Left ventricle myocardium inferior (tissue), 1 donor: Measurements from ENCODE around the gene KLF6. TPM values are rescaled to one million over a fixed set of nuclear protein-coding genes. Genes with fewer than 3 reads are reported as not detected.

Experiments
- DNase-seq: peaks from one replicate; pipeline ENCODE4 v3.0.0-alpha.2; 2020
- H3K27ac ChIP-seq: fragments of 200-600 bp; replicated peaks from 2 replicates; pipeline ENCODE4 v1.8.0; 2021
- H3K27me3 ChIP-seq: fragments of 200-600 bp; 2 replicates; pipeline ENCODE4 v1.8.0; 2021; ENCODE audit warnings: low read depth
- H3K36me3 ChIP-seq: fragments of 200-600 bp; 2 replicates; pipeline ENCODE4 v1.8.0; 2021
- H3K4me1 ChIP-seq: fragments of 200-600 bp; 2 replicates; pipeline ENCODE4 v1.8.0; 2021
- H3K4me3 ChIP-seq: fragments of 200-600 bp; 2 replicates; pipeline ENCODE4 v1.8.0; 2021; ENCODE audit warnings: mild to moderate bottlenecking, moderate library complexity
- H3K9me3 ChIP-seq: fragments of 200-600 bp; replicated peaks from 2 replicates; pipeline ENCODE4 v1.8.0; 2021
- CTCF ChIP-seq: fragments of 200-600 bp; IDR thresholded peaks from 2 replicates; pipeline ENCODE4 v1.8.0; 2021; ENCODE audit warnings: antibody characterized with exemption, mild to moderate bottlenecking, borderline replicate concordance
- intact Hi-C: fragments of 100-400 bp; cut with micrococcal nuclease; formaldehyde crosslinking; loops from one replicate; pipeline ENCODE4 v1.11.0; 2022
- long read RNA-seq: library from polyadenylated mRNA; unstranded; transcript quantifications from one replicate; pipeline ENCODE4 v2.0.0, GENCODE V29; 2021
- total RNA-seq: library from RNA; stranded (reverse); fragmentation: NEBNext Ultra II Directional; extraction: Animal tissue kit (Norgen Biotek cat#: 25700); gene quantifications from one replicate; pipeline ENCODE4 v1.2.1, GENCODE V29; 2021
- donor health status: DM: no; HTN: yes; CAD: no; lungs with severe emphysema.

KLF6 gene
- 43.8 TPM for total RNA-seq
- long read RNA-seq, full-length matches to known transcripts = 67 of 79 reads
- long read RNA-seq, partial matches to known transcripts = 6 of 79 reads
- long read RNA-seq, other reads (novel, unspliced or antisense) = 6 of 79 reads

GRCh38 chr10:3784510-3785250, at the start of gene KLF6:
TSS of gene KLF6 (minus strand) at chr10:3785209. CDS start at chr10:3785014, 195 bp downstream.
- intact Hi-C loops = no loop called here

GRCh38 chr10:3834404-3834803, 49.4 kb upstream of the KLF6 start:
- H3K9me3 ChIP-seq = no peaks in the 10 kb centered on the region
- H3K27ac ChIP-seq = no peak overlapping the region
- H3K27me3 ChIP-seq = no peaks in the 10 kb centered on the region
- H3K4me3 ChIP-seq = no peak overlapping the region
- no peak for DNase-seq
- no peaks in the 10 kb centered on the region for H3K36me3 ChIP-seq
- intact Hi-C loops = no loop called here
- H3K4me1 ChIP-seq = peaks cover 40% of the 10 kb centered on the region
- TF ChIP-seq CTCF = no peak

More at GRCh38 chr10:3784510-3785250, at the start of gene KLF6:
- Histone ChIP-seq H3K9me3 (peaks cover 12% of the 10 kb centered on the region), H3K27me3 (no peaks in the 10 kb centered on the region), H3K36me3 (peaks cover 23% of the 10 kb centered on the region), H3K4me1 (peaks cover 65% of the 10 kb centered on the region), H3K27ac (peak within 1 kb of the TSS; percentile 99), H3K4me3 (peak within 1 kb of the TSS; percentile 87)
- TF ChIP-seq CTCF = peak; percentile 8
- DNase-seq = peak; percentile 63

- no peaks in the 10 kb centered on the region for H3K9me3 ChIP-seq
- no peaks in the 10 kb centered on the region for H3K36me3 ChIP-seq
- intact Hi-C loops = no loop called here
- H3K4me3 ChIP-seq = no peak overlapping the region
- DNase-seq = no peak
- no peaks in the 10 kb centered on the region for H3K27me3 ChIP-seq
- TF ChIP-seq CTCF = no peak
- peaks cover 45% of the 10 kb centered on the region for H3K4me1 ChIP-seq
- H3K27ac ChIP-seq = no peak overlapping the region
Observed at GRCh38 chr10:3833046-3833445, 48.0 kb upstream of the KLF6 start.

GRCh38 chr10:3832022-3832786, 47.2 kb upstream of the KLF6 start:
- intact Hi-C loops = no loop called here
- Histone ChIP-seq H3K9me3 (no peaks in the 10 kb centered on the region), H3K36me3 (no peaks in the 10 kb centered on the region), H3K27ac (no peak overlapping the region), H3K27me3 (no peaks in the 10 kb centered on the region), H3K4me3 (no peak overlapping the region), H3K4me1 (peaks cover 46% of the 10 kb centered on the region)
- DNase-seq = no peak
- TF ChIP-seq CTCF = no peak

GRCh38 chr10:3831608-3832007, 46.6 kb upstream of the KLF6 start:
- TF ChIP-seq CTCF = no peak
- Histone ChIP-seq H3K36me3 (no peaks in the 10 kb centered on the region), H3K4me1 (peaks cover 46% of the 10 kb centered on the region), H3K27me3 (no peaks in the 10 kb centered on the region), H3K9me3 (no peaks in the 10 kb centered on the region), H3K27ac (no peak overlapping the region), H3K4me3 (no peak overlapping the region)
- intact Hi-C loops = no loop called here
- DNase-seq = no peak
